IMR-90 (cell line): ENCODE measurements around the gene CR1L. TPM values are rescaled to one million over a fixed set of nuclear protein-coding genes. Genes with fewer than 3 reads are reported as not detected.
A peak's percentile ranks its signal among the peaks of the same experiment; 100 is the strongest.
"Not testable (repeated sequence)": the region's sequence is repeated elsewhere in the genome, so short reads cannot be mapped to it uniquely, and the experiment has no call there.

Source experiments
- ATAC-seq: fragments of 200-7000 bp; cut with Tn5 transposase; 2 replicates; pipeline ENCODE4 v1.9.1; 2020; ENCODE audit warnings: low read depth, mild to moderate bottlenecking, moderate library complexity
- BruUV-seq: library from RNA; stranded (reverse); fragments of 400-500 nt; replicated peaks from 2 replicates; lab custom pipeline; 2021; lab: Mats Ljungman, UMichigan
- CTCF ChIA-PET: fragments of 300-600 bp; formaldehyde crosslinking; extraction: SDS; loops from one replicate; lab custom pipeline; 2021; ENCODE audit warnings: antibody characterized with exemption; lab: Yijun Ruan, JAX
- POLR2A ChIA-PET: fragments of 300-600 bp; sonication (Branson Sonifier 250); formaldehyde crosslinking; loops from one replicate; lab custom pipeline; 2022; ENCODE audit warnings: antibody characterized with exemption; ENCODE audit not compliant: unreplicated experiment; lab: Charles Lee
- DNase-seq: peaks from one replicate; pipeline ENCODE4 v3.0.0; 2013
- H2AFZ ChIP-seq: replicated peaks from 2 replicates; pipeline ENCODE3; 2013; ENCODE audit warnings: low read length, mild to moderate bottlenecking; ENCODE audit not compliant: poor library complexity
- H2AK5ac ChIP-seq: 2 replicates; pipeline ENCODE4 v1.6.1; 2013; ENCODE audit warnings: low read depth, low read length, inconsistent platforms
- H2AK9ac ChIP-seq: replicated peaks from 2 replicates; pipeline ENCODE3; 2013; ENCODE audit warnings: mild to moderate bottlenecking, low read depth, low read length, moderate library complexity; ENCODE audit not compliant: poor library complexity
- H2BK120ac ChIP-seq: 2 replicates; pipeline ENCODE4 v1.6.1; 2013; ENCODE audit warnings: low read depth, low read length, inconsistent platforms
- H2BK15ac ChIP-seq: 3 replicates; pipeline ENCODE4 v1.6.1; 2013; ENCODE audit warnings: low read depth, low read length, inconsistent platforms
- H2BK20ac ChIP-seq: 2 replicates; pipeline ENCODE4 v1.6.1; 2013; ENCODE audit warnings: low read depth, mild to moderate bottlenecking, inconsistent platforms, low read length, moderate library complexity
- H2BK5ac ChIP-seq: 2 replicates; pipeline ENCODE4 v1.6.1; 2013; ENCODE audit warnings: mild to moderate bottlenecking, low read depth, low read length, inconsistent platforms; ENCODE audit not compliant: poor library complexity, severe bottlenecking
- H3K14ac ChIP-seq: replicated peaks from 2 replicates; pipeline ENCODE4 v1.6.1; 2013; ENCODE audit warnings: low read depth, low read length, inconsistent platforms
- H3K18ac ChIP-seq: 2 replicates; pipeline ENCODE4 v1.6.1; 2013; ENCODE audit warnings: low read depth, low read length, control low read depth
- H3K23ac ChIP-seq: 2 replicates; pipeline ENCODE4 v1.6.1; 2013; ENCODE audit warnings: low read depth, low read length, inconsistent platforms
- H3K27ac ChIP-seq: 2 replicates; pipeline ENCODE4 v1.5.1; 2013; ENCODE audit warnings: mild to moderate bottlenecking, control low read depth, low read length; ENCODE audit not compliant: insufficient read depth
- H3K27me3 ChIP-seq: 2 replicates; pipeline ENCODE4 v1.6.1; 2013; ENCODE audit warnings: low read length; ENCODE audit not compliant: control insufficient read depth, insufficient read depth
- H3K36me3 ChIP-seq: 2 replicates; pipeline ENCODE4 v1.6.1; 2013; ENCODE audit warnings: low read length, mixed read lengths; ENCODE audit not compliant: control insufficient read depth, insufficient read depth
- H3K4ac ChIP-seq: 2 replicates; pipeline ENCODE4 v1.6.1; 2013; ENCODE audit warnings: low read depth, low read length, inconsistent platforms
- H3K4me1 ChIP-seq: 2 replicates; pipeline ENCODE4 v1.6.1; 2013; ENCODE audit warnings: low read length, mixed read lengths; ENCODE audit not compliant: control insufficient read depth, insufficient read depth
- H3K4me2 ChIP-seq: 2 replicates; pipeline ENCODE4 v1.6.1; 2013; ENCODE audit warnings: low read depth, mild to moderate bottlenecking, control low read depth, low read length, moderate library complexity
- H3K4me3 ChIP-seq: 2 replicates; pipeline ENCODE4 v1.5.1; 2013; ENCODE audit warnings: low read depth, mild to moderate bottlenecking, control low read depth, low read length, moderate library complexity; ENCODE audit not compliant: insufficient read depth
- H3K56ac ChIP-seq: 2 replicates; pipeline ENCODE4 v1.6.1; 2013; ENCODE audit warnings: low read length, inconsistent platforms; ENCODE audit not compliant: insufficient read depth; ENCODE audit errors: extremely low read depth
- H3K79me1 ChIP-seq, 2 experiments: 2 replicates each; pipeline ENCODE4 v1.6.1; 2013; ENCODE audit warnings: low read length in 2 of 2, inconsistent platforms in 1 of 2, low read depth in 1 of 2
- H3K9ac ChIP-seq: 2 replicates; pipeline ENCODE4 v1.6.1; 2013; ENCODE audit warnings: low read depth, low read length, control low read depth
- H3K9me1 ChIP-seq: 2 replicates; pipeline ENCODE4 v1.6.1; 2013; ENCODE audit warnings: low read length, inconsistent platforms; ENCODE audit not compliant: insufficient read depth
- H3K9me3 ChIP-seq: 2 replicates; pipeline ENCODE4 v1.6.1; 2013; ENCODE audit warnings: low read length; ENCODE audit not compliant: control insufficient read depth, insufficient read depth
- H4K20me1 ChIP-seq: 2 replicates; pipeline ENCODE4 v1.6.1; 2013; ENCODE audit warnings: low read length, inconsistent platforms; ENCODE audit not compliant: insufficient read depth
- H4K5ac ChIP-seq: 2 replicates; pipeline ENCODE4 v1.6.1; 2013; ENCODE audit warnings: mild to moderate bottlenecking, low read depth, low read length, control low read depth
- H4K8ac ChIP-seq, 2 experiments: 2 replicates each; pipeline ENCODE4 v1.6.1; 2013; ENCODE audit warnings: low read depth in 2 of 2, low read length in 2 of 2, control low read depth in 1 of 2, inconsistent platforms in 1 of 2
- H4K91ac ChIP-seq: 2 replicates; pipeline ENCODE4 v1.6.1; 2013; ENCODE audit warnings: low read depth, low read length, inconsistent platforms; ENCODE audit not compliant: insufficient read depth
- WGBS, 2 experiments: methylation state at CpG; one replicate each; pipeline versions ENCODE4 v1.1.5 to v1.1.7; 2013; ENCODE audit warnings: missing lambda C conversion rate in 2 of 2; ENCODE audit not compliant: insufficient read length in 1 of 2; ENCODE audit errors: extremely low coverage in 2 of 2; 5-methylcytosine and 5-hydroxymethylcytosine counted together
- dilution Hi-C: fragments of 300-500 bp; cut with HindIII; formaldehyde crosslinking; loops from one replicate; pipeline ENCODE4 v1.14.3; 2018; ENCODE audit warnings: low sequenced_read_pairs; ENCODE audit not compliant: unreplicated experiment
- in situ Hi-C: fragments of 300-500 bp; cut with MboI; formaldehyde crosslinking; loops from 3 replicates; pipeline ENCODE4 v1.14.3; 2019; ENCODE audit warnings: low sequenced_read_pairs, inconsistent platforms, mixed read lengths
- intact Hi-C: fragments of 100-400 bp; cut with micrococcal nuclease; formaldehyde crosslinking; loops from 2 replicates; pipeline ENCODE4 v1.10.0; 2022
- polyA plus RNA-seq, 3 experiments: library from polyadenylated mRNA; depleted of rRNA; stranded (reverse); fragments of >200 nt; gene quantifications; 2 replicates each; pipeline ENCODE4 v1.2.3, GENCODE V29; 2012; ENCODE audit warnings: low replicate concordance in 1 of 3
- total RNA-seq: library from RNA; depleted of rRNA; stranded (reverse); fragments of >200 nt; gene quantifications from 2 replicates; pipeline ENCODE4 v1.2.3, GENCODE V29; 2012

The CR1L gene
- total and polyA plus RNA-seq, 2 of the 4 experiments (the other 2 are of a cell fraction), result not detected

DNA sequence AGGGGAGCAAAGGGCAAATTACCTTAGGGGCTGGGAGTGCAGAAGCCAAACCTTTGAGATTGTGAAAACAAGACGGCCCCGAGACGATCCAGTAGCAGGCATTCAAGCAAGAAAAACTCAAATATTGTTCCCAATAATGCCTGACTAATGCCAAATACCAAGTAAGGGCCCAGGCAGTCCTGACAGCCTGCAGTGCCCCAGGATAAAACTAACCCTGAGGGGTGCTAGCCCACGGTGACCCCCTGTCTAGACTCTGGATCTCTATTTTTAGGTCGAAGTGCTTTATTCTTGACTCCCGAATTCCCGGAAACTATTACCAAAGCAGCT lies 106.5 kb downstream of the CR1L start:
- H3K27ac ChIP-seq, result peak overlapping the region; percentile 58
- H2BK20ac ChIP-seq, BruUV-seq, H3K9me1 ChIP-seq, ATAC-seq, in situ Hi-C loops, H3K36me3 ChIP-seq, POLR2A ChIA-PET, H3K4me1 ChIP-seq, CTCF ChIA-PET, H3K27me3 ChIP-seq, DNase-seq, intact Hi-C loops, H3K9me3 ChIP-seq, H2AK5ac ChIP-seq, H2BK120ac ChIP-seq, dilution Hi-C loops, H2BK15ac ChIP-seq, H2AK9ac ChIP-seq, H3K18ac ChIP-seq: not testable (repeated sequence)
- H4K20me1 ChIP-seq, result peaks cover 37% of the 10 kb centered on the region
- H4K8ac ChIP-seq, result peak overlapping the region; percentile 94 to 95
- H4K91ac ChIP-seq, result peak overlapping the region; percentile 57
- peak overlapping the region; percentile 82 for H4K5ac ChIP-seq
- 0 out of 2 replicates have a peak overlapping the region, but pooled peaks have one; percentile 1 for H3K23ac ChIP-seq
- H3K4me3 ChIP-seq, result peak overlapping the region; percentile 79
- H3K79me1 ChIP-seq, result peaks cover 15 to 41% of the 10 kb centered on the region in 2 experiments
- H3K4ac ChIP-seq, result peak overlapping the region; percentile 88; the same call in 1 of the 2 replicates
- peak overlapping the region; percentile 69 for H3K4me2 ChIP-seq
- H2BK5ac ChIP-seq, result peak overlapping the region; percentile 15
- H3K56ac ChIP-seq, result peak overlapping the region; percentile 20; the same call in 1 of the 2 replicates
- 14% methylated on average over 4 of the region's 7 CpGs; no CpG with 5 or more reads in 1 of the 2 experiments for WGBS, 2 experiments
- peak overlapping the region; percentile 55 for H3K9ac ChIP-seq
- peak overlapping the region; percentile 41 for H3K14ac ChIP-seq
- H2AFZ ChIP-seq, result peak overlapping the region; percentile 93
